ENCODE data around the gene AKR7A3.

DNA sequence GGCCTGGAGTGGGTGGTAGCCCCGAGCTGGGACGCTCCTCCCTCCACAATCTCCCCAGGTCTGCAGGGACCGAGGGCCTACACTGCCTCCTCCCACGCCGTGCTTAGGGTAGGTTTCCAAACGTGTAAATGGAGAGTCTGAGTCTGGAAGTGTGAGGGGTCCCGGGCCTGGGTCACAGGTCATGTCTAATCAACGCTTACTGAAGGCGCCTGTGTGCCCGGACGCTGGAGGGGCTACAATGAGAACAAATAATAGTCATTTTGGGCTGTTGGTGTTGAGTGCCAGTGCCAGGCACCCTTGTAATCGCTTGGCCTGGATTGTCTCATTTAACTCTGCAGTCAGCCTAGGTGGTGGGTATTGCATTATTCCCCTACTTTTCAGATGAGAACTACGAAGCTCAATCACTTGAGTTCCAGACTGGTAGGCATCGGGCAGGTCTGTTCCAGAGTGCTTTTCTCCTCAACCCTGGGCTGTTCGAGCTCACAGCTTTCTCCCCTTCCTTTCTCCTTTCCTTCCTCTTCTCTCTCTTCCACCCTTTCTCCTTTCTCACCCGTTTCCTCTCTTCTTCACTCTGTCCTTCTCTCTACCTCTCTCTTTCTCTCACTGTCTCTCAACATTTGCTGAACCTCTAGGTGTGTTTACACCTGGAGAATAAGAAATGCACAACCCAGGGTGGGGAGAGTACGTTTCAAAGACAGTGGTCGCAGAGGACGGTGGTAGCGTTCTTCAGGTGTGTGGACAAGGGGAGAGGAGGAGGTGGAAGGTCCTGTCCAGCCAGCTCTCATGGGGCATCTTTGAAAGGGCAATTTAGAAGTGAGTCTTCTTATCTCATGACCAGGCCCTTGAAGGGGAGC lies 24.4 kb upstream of the AKR7A3 start:
- TF ChIP-seq, protein P1, sequence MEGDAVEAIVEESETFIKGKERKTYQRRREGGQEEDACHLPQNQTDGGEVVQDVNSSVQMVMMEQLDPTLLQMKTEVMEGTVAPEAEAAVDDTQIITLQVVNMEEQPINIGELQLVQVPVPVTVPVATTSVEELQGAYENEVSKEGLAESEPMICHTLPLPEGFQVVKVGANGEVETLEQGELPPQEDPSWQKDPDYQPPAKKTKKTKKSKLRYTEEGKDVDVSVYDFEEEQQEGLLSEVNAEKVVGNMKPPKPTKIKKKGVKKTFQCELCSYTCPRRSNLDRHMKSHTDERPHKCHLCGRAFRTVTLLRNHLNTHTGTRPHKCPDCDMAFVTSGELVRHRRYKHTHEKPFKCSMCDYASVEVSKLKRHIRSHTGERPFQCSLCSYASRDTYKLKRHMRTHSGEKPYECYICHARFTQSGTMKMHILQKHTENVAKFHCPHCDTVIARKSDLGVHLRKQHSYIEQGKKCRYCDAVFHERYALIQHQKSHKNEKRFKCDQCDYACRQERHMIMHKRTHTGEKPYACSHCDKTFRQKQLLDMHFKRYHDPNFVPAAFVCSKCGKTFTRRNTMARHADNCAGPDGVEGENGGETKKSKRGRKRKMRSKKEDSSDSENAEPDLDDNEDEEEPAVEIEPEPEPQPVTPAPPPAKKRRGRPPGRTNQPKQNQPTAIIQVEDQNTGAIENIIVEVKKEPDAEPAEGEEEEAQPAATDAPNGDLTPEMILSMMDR (IDR thresholded peaks at IDR 0.05) = no peak
- no peak for TF ChIP-seq POLR2A (IDR thresholded peaks at IDR 0.05)

All from thyroid gland (tissue), 4 donors.